NT2/D1 (cell line): Measurements from ENCODE around the gene MYO15B.

Experiments used
- SUZ12 ChIP-seq: IDR thresholded peaks from 2 replicates; pipeline ENCODE4 v1.6.1; 2011; ENCODE audit not compliant: insufficient read length, insufficient read depth; ENCODE audit errors: extremely low read depth
- ZNF274 ChIP-seq: IDR thresholded peaks from 2 replicates; pipeline ENCODE4 v1.6.1; 2011; ENCODE audit warnings: mild to moderate bottlenecking, low read depth, low read length

DNA sequence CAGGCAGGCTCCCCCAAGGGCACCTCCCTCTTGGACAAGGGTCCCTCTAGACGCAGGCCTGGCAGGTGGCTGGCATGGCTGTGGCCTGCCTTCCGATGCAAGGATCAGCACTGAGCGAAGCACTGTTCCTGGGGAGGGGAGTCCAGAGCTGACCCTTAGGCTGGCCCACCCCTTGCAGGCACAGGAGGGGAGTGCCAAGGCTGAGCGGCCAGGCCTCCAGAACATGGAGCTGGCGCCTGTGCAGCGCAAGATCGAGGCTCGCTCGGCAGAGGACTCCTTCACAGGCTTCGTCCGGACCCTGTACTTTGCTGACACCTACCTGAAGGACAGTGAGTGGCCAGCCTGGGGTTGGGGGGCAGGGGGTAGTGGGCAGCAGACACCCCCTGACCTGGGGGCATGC is 16.8 kb upstream of the MYO15B start:
- TF ChIP-seq ZNF274 (no peak), SUZ12 (no peak)
